ENCODE results near the gene IRF2BP1.

- TF ChIP-seq GATAD2A (CRISPR knock-in tag; IDR thresholded peaks at IDR 0.05) (no peak), ZNF253 (CRISPR knock-in tag; IDR thresholded peaks at IDR 0.05; ENCODE audit: borderline replicate concordance) (no peak), CTCF (CRISPR knock-in tag; IDR thresholded peaks at IDR 0.05) (no peak), NFE2 (CRISPR knock-in tag; IDR thresholded peaks at IDR 0.05) (no peak), ZBTB1 (CRISPR knock-in tag; IDR thresholded peaks at IDR 0.05; ENCODE audit: borderline replicate concordance) (no peak), ZNF589 (CRISPR knock-in tag; conservative IDR thresholded peaks at IDR 0.05) (no peak)
Measured at GRCh38 chr19:45918721-45919120, 32.8 kb upstream of the IRF2BP1 start.

Data from HepG2 (cell line).